G401.6 (cell line): Measurements from ENCODE around the gene DFFB.

Experiments
- FAIRE-seq: peaks from 2 replicates; lab custom pipeline; 2012; peaks lifted over from hg19 to GRCh38; lab: Jason Lieb, UNC

The DFFB gene

GRCh38 chr1:3926956-3927355 lies 69.7 kb downstream of the DFFB start:
- FAIRE-seq = no peak

GRCh38 chr1:3928586-3928985 lies 71.3 kb downstream of the DFFB start:
- FAIRE-seq = no peak

- FAIRE-seq = no peak
Observed at GRCh38 chr1:3929126-3929525, 71.8 kb downstream of the DFFB start.

GRCh38 chr1:3930301-3931006 lies 73.2 kb downstream of the DFFB start:
- FAIRE-seq = no peak

- FAIRE-seq = no peak
Observed at GRCh38 chr1:3931007-3931912, 74.0 kb downstream of the DFFB start.

GRCh38 chr1:3932156-3932919 lies 75.1 kb downstream of the DFFB start:
- no peak for FAIRE-seq
